ENCODE results near the gene GDPD4.

GRCh38 chr11:77244277-77245027, 57.0 kb downstream of the GDPD4 start:
- no peak for TF ChIP-seq CTCF (IDR thresholded peaks at IDR 0.05)
- TF ChIP-seq EP300 (IDR thresholded peaks at IDR 0.05): no peak
